ENCODE data around the gene CRY2.
A peak's percentile ranks its signal among the peaks of the same experiment; 100 is the strongest.

CRY2 gene

GRCh38 chr11:45803971-45804760, 43.1 kb upstream of the CRY2 start:
- DNase-seq (ENCODE audit: low read depth) = no peak
- peak overlapping the region; percentile 96 for H3K4me3 ChIP-seq (ENCODE audit: control insufficient read depth, low read depth, low read length)
- TF ChIP-seq, protein P1, sequence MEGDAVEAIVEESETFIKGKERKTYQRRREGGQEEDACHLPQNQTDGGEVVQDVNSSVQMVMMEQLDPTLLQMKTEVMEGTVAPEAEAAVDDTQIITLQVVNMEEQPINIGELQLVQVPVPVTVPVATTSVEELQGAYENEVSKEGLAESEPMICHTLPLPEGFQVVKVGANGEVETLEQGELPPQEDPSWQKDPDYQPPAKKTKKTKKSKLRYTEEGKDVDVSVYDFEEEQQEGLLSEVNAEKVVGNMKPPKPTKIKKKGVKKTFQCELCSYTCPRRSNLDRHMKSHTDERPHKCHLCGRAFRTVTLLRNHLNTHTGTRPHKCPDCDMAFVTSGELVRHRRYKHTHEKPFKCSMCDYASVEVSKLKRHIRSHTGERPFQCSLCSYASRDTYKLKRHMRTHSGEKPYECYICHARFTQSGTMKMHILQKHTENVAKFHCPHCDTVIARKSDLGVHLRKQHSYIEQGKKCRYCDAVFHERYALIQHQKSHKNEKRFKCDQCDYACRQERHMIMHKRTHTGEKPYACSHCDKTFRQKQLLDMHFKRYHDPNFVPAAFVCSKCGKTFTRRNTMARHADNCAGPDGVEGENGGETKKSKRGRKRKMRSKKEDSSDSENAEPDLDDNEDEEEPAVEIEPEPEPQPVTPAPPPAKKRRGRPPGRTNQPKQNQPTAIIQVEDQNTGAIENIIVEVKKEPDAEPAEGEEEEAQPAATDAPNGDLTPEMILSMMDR (IDR thresholded peaks at IDR 0.05; ENCODE audit: control insufficient read depth, insufficient read depth, low read depth, low read length, missing control alignments) = no peak

GRCh38 chr11:45804761-45805304, 42.4 kb upstream of the CRY2 start, which contains the start of gene SLC35C1:
TSS of gene SLC35C1 (plus strand) at chr11:45805149. CDS start at chr11:45805802, 653 bp downstream.
- peak; percentile 60 for DNase-seq (ENCODE audit: low read depth)
- TF ChIP-seq, protein P1 (IDR thresholded peaks at IDR 0.05; ENCODE audit: control insufficient read depth, insufficient read depth, low read depth, low read length, missing control alignments) = no peak
- peak within 1 kb of the TSS; percentile 96 for H3K4me3 ChIP-seq (ENCODE audit: control insufficient read depth, low read depth, low read length)

DNA sequence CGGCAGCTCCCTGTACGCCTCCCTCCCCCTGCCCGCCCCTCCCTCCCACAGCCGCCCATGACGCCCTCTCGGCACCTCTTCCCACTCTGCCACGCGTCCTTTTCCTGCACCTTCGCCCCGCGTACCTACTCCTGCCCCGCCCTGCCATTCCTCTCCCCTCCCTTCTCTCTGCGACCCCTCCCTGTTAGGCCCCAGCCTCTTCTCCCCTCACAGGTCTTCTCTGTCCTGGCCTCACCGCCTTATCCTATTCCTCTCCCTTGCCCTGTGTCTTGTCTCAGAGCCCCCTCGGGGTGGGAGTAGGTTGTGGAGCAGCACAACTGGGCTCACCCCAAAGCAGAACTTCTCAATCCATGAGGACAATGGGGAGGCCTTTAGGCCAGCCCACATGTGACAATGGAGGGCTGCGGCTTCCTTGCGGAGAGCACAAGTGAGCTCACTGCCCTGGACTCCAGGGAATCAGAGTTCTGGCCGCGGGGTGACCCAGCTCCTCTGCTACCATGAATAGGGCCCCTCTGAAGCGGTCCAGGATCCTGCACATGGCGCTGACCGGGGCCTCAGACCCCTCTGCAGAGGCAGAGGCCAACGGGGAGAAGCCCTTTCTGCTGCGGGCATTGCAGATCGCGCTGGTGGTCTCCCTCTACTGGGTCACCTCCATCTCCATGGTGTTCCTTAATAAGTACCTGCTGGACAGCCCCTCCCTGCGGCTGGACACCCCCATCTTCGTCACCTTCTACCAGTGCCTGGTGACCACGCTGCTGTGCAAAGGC, 41.8 kb upstream of the CRY2 start:
- peak overlapping the region; percentile 96 for H3K4me3 ChIP-seq (ENCODE audit: control insufficient read depth, low read depth, low read length)
- TF ChIP-seq, protein P1 (IDR thresholded peaks at IDR 0.05; ENCODE audit: control insufficient read depth, insufficient read depth, low read depth, low read length, missing control alignments) = no peak
- peak; percentile 20 for DNase-seq (ENCODE audit: low read depth)

- peak overlapping the region; percentile 96 for H3K4me3 ChIP-seq (ENCODE audit: control insufficient read depth, low read depth, low read length)
- no peak for DNase-seq (ENCODE audit: low read depth)
- TF ChIP-seq, protein P1 (IDR thresholded peaks at IDR 0.05; ENCODE audit: control insufficient read depth, insufficient read depth, low read depth, low read length, missing control alignments) = no peak
Observed at GRCh38 chr11:45806072-45806933, 41.0 kb upstream of the CRY2 start.

- TF ChIP-seq, protein P1 (IDR thresholded peaks at IDR 0.05; ENCODE audit: control insufficient read depth, insufficient read depth, low read depth, low read length, missing control alignments) = no peak
- DNase-seq (ENCODE audit: low read depth) = no peak
Observed at GRCh38 chr11:45806937-45807791, 40.1 kb upstream of the CRY2 start.

More at GRCh38 chr11:45806937-45807791, 40.1 kb upstream of the CRY2 start:
- peak overlapping the region; percentile 96 for H3K4me3 ChIP-seq (ENCODE audit: control insufficient read depth, low read depth, low read length)
